ENCODE data around the gene ZNF768. TPM values are rescaled to one million over a fixed set of nuclear protein-coding genes. Genes with fewer than 3 reads are reported as not detected.

ZNF768 gene
- polyA plus RNA-seq, 1 experiment, result 9.8 TPM

GRCh38 chr16:30556125-30556473 lies 29.7 kb upstream of the ZNF768 start:
- TF ChIP-seq CTCF (IDR thresholded peaks at IDR 0.05; ENCODE audit: low read depth, low read length), result no peak
- Histone ChIP-seq H3K27me3 (ENCODE audit: control insufficient read depth, insufficient read depth, low read length) (no peaks in the 10 kb centered on the region), H3K27ac (ENCODE audit: low read depth, low read length) (no peak overlapping the region), H3K9me3 (ENCODE audit: control insufficient read depth, insufficient read depth, low read length) (peaks cover 4% of the 10 kb centered on the region; the same call in 1 of the 2 replicates), H3K4me3 (ENCODE audit: low read depth, low read length) (no peak overlapping the region)
- ChIA-PET CTCF (no interaction called here), POLR2A (no interaction called here)
- no peak for DNase-seq (ENCODE audit: low read depth, low spot score)

DNA sequence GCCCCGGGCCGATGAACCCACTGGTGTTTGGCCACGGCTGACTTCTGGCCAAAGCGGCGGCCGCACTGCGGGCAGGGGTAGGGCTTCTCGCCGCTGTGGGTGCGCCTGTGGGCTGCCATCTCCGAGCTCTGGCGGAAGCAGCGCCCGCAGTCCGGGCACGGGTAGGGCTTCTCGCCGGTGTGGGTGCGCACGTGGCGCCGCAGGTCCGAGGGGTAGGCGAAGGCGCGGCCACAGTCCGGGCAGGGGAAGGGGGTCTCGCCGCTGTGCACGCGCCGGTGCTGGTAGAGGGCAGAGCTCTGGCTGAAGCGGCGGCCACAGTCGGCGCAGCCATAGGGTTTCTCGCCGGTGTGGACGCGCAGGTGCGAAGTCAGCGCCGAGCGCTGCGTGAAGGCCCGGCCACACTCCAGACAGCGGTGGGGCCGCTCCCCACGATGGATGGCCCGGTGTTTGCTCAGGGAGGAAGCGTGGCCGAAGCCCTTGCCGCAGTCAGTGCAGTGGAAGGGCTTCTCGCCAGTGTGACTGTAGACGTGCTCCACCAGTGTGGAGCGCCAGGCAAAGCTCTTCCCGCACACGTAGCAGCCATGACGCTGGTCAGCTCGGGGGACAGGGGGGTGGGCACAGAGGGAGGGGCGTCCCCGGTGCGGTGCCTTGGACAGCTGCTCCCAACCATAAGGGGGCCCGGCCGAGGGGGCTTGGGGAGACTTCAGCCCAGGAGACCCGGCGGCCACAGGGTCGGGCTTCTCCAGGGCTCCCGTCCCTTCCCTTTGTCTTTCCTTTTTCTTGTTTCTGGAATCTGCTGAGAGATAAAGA lies 29.2 kb upstream of the ZNF768 start:
- H3K27me3 ChIP-seq (ENCODE audit: control insufficient read depth, insufficient read depth, low read length), result no peaks in the 10 kb centered on the region

GRCh38 chr16:30554557-30555314 lies 28.4 kb upstream of the ZNF768 start:
- no peaks in the 10 kb centered on the region for H3K27me3 ChIP-seq (ENCODE audit: control insufficient read depth, insufficient read depth, low read length)
- no peak overlapping the region for H3K27ac ChIP-seq (ENCODE audit: low read depth, low read length)
- no peak for TF ChIP-seq CTCF (IDR thresholded peaks at IDR 0.05; ENCODE audit: low read depth, low read length)
- DNase-seq (ENCODE audit: low read depth, low spot score), result no peak
- no peak overlapping the region for H3K4me3 ChIP-seq (ENCODE audit: low read depth, low read length)
- ChIA-PET CTCF (interaction anchor here (0.8 kb wide), 1 partner anchor 19 kb away, joined by 3 read pairs; no protein-coding TSS in a partner anchor), POLR2A (no interaction called here)
- peaks cover 4% of the 10 kb centered on the region; the same call in 1 of the 2 replicates for H3K9me3 ChIP-seq (ENCODE audit: control insufficient read depth, insufficient read depth, low read length)

More for the DNA sequence above, 29.2 kb upstream of the ZNF768 start:
- POLR2A ChIA-PET, result no interaction called here
- TF ChIP-seq CTCF (IDR thresholded peaks at IDR 0.05; ENCODE audit: low read depth, low read length), result no peak
- H3K9me3 ChIP-seq (ENCODE audit: control insufficient read depth, insufficient read depth, low read length), result peaks cover 4% of the 10 kb centered on the region; the same call in 1 of the 2 replicates
- H3K27ac ChIP-seq (ENCODE audit: low read depth, low read length), result no peak overlapping the region
- H3K4me3 ChIP-seq (ENCODE audit: low read depth, low read length), result no peak overlapping the region
- DNase-seq (ENCODE audit: low read depth, low spot score), result no peak
- CTCF ChIA-PET, result interaction anchor here (0.8 kb wide), 1 partner anchor 20 kb away, joined by 3 read pairs; no protein-coding TSS in a partner anchor

- H3K9me3 ChIP-seq (ENCODE audit: control insufficient read depth, insufficient read depth, low read length), result no peaks in the 10 kb centered on the region; the same call in 1 of the 2 replicates
- no peak for DNase-seq (ENCODE audit: low read depth, low spot score)
- CTCF ChIA-PET, result no interaction called here
- H3K4me3 ChIP-seq (ENCODE audit: low read depth, low read length), result no peak overlapping the region
- POLR2A ChIA-PET, result no interaction called here
- H3K27ac ChIP-seq (ENCODE audit: low read depth, low read length), result no peak overlapping the region
- H3K27me3 ChIP-seq (ENCODE audit: control insufficient read depth, insufficient read depth, low read length), result no peaks in the 10 kb centered on the region
- TF ChIP-seq CTCF (IDR thresholded peaks at IDR 0.05; ENCODE audit: low read depth, low read length), result no peak
Measured at GRCh38 chr16:30553393-30553899, 27.1 kb upstream of the ZNF768 start.

Data from AG04450 (cell line).